Measurements from ENCODE around the gene UTS2. TPM values are rescaled to one million over a fixed set of nuclear protein-coding genes. Genes with fewer than 3 reads are reported as not detected.

Gene UTS2
- total RNA-seq, 2 donors from 2014 or later, result not detected

DNA sequence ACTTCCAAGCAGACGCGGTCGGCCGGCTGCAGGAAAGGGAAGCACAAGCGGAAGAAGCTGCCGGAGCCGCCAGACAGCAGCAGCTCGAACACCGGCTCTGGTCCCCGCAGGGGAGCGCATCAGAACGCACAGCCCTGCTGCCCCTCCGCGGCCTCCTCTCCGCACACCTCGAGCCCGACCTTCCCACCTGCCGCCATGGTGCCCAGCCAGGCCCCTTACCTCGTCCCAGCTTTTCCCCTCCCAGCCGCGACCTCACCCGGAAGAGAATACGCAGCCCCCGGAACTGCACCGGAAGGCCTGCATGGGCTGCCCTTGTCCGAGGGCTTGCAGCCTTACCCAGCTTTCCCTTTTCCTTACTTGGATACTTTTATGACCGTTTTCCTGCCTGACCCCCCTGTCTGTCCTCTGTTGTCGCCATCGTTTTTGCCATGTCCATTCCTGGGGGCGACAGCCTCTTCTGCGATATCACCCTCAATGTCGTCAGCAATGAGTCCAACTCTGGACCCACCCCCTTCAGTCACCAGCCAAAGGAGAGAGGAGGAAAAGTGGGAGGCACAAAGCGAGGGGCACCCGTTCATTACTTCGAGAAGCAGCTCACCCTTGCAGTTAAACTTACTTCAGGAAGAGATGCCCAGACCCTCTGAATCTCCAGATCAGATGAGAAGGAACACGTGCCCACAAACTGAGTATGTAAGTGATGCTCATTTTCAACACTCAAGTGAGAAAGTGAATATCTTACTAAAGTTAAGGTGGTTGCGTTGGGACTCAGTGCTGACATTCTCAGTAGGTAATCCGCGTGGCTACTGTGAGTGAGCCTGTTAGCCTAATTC lies 25.5 kb downstream of the UTS2 start:
- intact Hi-C loops (cut with DNase I, micrococcal nuclease), result no loop called here
- DNase-seq (no peak), ATAC-seq (no peak)

DNA sequence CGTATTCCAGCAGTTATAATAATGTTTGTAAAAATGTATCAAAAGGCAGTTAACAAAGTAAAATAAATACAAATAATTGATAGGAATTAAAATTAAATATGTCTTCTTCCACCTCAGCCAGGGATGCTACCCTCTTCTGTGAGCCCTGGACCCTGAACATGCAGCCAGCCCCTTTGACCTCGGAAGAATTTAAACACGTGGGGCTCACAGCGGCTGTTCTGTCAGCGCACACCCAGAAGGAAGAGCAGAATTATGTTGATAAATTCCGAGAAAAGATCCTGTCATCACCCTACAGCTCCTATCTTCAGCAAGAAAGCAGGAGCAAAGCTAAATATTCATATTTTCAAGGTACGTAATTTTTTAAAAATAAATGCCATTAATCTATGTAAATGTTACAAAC lies 26.5 kb downstream of the UTS2 start:
- intact Hi-C loops (cut with DNase I, micrococcal nuclease), result no loop called here
- DNase-seq (no peak), ATAC-seq (no peak)

DNA sequence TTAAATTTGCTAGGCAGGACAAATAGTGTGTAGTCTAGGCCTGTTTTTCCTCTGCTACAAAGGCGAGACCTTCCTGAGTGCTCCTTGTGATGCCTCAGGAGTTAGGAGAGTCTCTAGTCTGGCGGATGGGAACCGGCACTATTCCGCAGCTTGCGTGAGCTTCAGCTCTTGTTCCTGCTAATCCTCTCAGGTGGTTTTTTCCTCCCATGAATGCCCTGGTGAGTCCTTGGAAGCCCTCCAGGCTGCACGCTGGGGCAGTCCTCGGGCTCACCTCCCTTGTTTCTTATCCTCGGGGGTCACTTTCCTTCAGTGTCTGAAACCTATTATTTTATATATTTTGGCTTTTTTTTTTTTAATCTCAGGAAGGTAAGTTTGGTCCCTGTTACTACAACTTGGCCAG lies 28.2 kb downstream of the UTS2 start:
- ATAC-seq, result no peak
- intact Hi-C loops (cut with DNase I, micrococcal nuclease), result no loop called here
- DNase-seq, result no peak

DNA sequence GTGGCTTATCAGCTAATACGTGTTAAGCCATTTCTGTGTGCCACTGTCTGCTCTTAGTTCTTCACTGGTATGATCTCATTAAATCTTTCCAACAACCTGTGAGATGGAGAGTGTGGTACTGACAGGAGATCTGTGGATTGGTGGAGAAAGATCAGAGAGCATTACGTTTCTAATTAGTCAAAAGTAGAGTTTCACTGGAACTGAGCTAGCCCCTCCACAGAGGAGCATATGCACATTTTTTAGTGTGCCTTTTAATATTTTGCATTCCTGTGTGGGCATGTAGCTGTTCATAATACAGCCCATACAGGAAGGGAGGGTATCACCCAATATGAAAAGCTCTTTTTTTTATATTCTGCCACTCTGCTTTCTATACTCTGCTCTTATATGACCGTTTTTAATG lies 31.6 kb downstream of the UTS2 start:
- intact Hi-C loops (cut with DNase I, micrococcal nuclease), result no loop called here
- ATAC-seq, result no peak
- DNase-seq, result no peak

DNA sequence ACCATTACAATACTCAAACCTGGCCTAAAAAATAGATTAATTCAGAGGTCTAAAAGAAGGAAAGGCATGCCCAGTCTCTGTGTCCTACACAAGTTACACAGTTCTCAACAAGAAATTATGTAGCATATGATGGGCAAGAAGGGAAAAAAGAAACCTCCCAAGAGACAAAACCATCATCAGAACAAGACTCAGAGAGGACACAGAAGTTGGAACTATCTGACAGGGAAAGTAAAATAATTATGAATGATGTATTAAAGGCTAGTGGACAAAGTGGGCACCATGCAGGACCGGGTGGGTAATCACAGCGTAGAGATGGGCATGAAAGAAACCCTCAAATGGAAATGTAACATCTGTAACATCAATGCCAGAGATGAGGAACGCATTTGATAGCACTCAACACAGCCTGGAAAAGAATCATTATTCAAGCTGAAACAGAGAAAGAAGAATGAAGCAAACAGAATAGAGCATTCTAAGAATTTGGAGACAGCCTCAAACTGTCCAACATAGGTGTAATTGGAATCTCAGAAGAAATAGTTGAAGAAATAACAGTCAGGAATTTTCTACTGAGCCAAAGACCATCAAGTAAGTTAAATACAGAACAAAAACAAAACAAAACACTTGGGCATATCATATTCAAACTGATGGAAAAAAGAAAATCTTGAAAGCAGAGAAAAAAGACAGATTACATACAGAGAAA lies 39.0 kb downstream of the UTS2 start:
- intact Hi-C loops (cut with DNase I, micrococcal nuclease), result no loop called here
- ATAC-seq, result no peak
- DNase-seq, result no peak

DNA sequence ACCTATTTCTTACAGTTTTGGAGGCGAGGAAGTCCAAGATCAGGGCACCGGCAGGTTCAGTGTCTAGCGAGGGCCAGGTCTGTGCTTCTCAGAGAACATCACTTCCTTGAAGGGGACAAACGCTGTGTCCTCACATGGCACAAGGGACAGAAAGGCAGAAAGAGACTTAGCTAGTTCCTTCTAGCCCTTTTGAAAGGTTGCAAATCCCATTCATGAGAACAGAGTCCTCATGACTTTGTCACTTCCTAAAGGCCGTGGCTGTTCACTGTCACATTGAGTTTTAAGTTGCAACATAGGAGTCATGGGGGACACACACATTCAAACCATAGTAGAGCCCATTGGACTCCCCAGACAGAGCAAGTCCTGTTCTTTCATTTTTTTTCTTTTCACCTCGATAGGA lies 41.4 kb downstream of the UTS2 start:
- ATAC-seq (no peak), DNase-seq (no peak)
- intact Hi-C loops (cut with DNase I, micrococcal nuclease), result no loop called here

DNA sequence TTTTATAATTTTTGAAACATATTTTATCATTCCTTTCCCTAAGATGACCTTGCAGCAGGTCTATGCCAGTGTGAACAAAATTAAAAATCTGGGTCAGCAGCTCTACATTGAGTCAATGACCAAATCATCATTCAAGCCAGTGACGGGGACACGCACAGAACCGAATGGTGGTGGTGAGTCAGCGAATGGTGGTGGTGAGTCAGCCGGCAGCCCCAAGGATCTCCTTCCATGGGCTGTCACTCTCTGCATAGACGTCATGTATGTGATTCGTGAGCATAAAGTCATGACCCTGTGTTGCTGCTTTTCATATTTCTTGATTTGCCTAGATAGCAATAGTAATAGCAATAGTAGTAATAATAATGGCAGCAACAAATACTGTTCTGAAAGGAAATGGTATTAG lies 42.5 kb downstream of the UTS2 start:
- no peak for DNase-seq
- no peak for ATAC-seq
- intact Hi-C loops (cut with DNase I, micrococcal nuclease), result no loop called here

DNA sequence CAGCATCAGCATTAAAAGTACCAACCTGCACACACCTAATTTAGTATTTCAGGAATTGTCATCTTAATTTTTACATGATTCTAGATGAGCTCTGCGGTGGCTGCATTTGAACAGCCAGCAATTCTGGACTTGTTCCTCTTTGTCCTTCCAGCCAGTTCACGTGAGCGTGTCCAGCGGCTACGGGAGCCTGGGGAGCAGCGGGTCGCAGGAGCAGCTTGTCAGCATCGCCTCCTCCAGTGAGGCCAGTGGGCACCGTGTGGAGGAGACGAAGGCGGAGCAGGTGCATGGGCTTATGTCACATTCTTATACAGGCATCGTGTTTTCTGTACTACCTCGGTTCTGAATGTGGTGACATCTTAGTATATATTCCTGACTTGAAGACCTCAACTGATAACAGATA lies 43.1 kb downstream of the UTS2 start:
- intact Hi-C loops (cut with DNase I, micrococcal nuclease), result no loop called here

DNA sequence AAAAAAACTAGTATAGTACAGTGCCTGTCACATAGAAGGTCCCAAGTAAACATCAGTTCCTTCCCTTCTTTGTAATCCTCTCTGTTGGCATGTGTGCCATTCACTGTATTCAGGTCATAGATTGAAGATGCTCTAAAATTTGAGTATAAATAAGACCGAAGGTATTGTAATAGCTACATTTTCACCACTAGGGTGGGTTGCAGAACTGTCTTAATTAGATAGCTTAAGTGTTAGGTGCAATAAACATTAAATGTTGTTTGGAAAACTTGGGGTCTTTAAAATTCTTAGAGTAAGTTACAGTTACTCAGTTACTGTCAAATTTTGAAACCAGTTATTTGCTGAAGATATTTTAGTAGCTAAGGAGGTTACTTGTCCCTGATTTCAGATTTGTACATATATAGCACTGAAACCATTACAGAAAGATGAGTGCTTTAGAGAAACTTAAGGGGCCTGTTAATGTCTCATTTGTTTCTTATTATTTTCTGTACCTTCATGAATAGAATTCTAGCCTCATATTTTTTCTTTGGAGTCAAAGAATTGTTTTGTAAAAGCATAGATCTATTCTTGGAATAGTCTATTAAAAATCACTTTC lies 44.5 kb downstream of the UTS2 start:
- DNase-seq, result no peak
- no peak for ATAC-seq
- intact Hi-C loops (cut with DNase I, micrococcal nuclease), result no loop called here

More for the DNA sequence above, 43.1 kb downstream of the UTS2 start:
- no peak for ATAC-seq
- no peak for DNase-seq

DNA sequence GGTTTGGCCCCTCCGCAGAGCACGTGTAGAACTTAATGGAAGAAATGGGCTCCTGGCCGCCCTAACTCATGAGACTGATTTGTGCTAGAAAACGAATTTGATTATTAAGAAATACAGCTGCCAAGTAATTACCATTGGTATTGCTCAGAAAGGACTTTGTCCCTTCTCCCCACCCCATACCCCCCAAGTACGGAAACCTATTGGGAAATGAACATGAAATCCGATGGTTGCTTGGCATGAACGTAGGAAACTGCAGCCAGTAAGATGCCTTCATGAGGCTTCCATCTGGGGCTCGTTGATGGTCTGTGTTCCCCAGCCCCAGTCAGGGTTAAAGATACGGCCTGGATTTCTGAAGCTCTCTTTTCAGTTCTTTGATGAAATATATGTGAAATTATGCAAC lies 47.4 kb downstream of the UTS2 start:
- intact Hi-C loops (cut with DNase I, micrococcal nuclease), result no loop called here

More for the DNA sequence above, 47.4 kb downstream of the UTS2 start:
- ATAC-seq (no peak), DNase-seq (no peak)

Other genes starting within 250 kb of the UTS2 start
- gene VAMP3, start 81.8 kb downstream of the UTS2 start, total RNA-seq, result 100 to 1,000 TPM in 1 of 2 donors, 10 to 100 TPM in 1; 90.9 to 100 TPM
- 1 to 10 TPM; 7.2 to 9.5 TPM for gene PER3, start 68.8 kb downstream of the UTS2 start, total RNA-seq
- gene TNFRSF9, start 87.8 kb upstream of the UTS2 start, total RNA-seq, result under 1 TPM; 0.09 to 0.50 TPM
- 100 to 1,000 TPM; 167 to 171 TPM for gene PARK7, start 108.6 kb upstream of the UTS2 start, total RNA-seq
- gene ERRFI1, start 173.2 kb upstream of the UTS2 start, total RNA-seq, result 10 to 100 TPM; 37.2 to 57.8 TPM